Esophagus squamous epithelium (tissue), 4 donors: ENCODE data around the gene COL23A1.

Source experiments
- POLR2A ChIP-seq, 4 donors: fragments of 450-650 bp; IDR thresholded peaks; one replicate each; pipeline ENCODE4 v1.6.1; 2017; ENCODE audit warnings: antibody characterized with exemption in 4 of 4, mild to moderate bottlenecking in 4 of 4, moderate library complexity in 3 of 4
- TF ChIP-seq, protein P1 (sequence below), 6 experiments: fragments of 450-650 bp in 4 of 6; fragments of 200-600 bp in 2 of 6; sonication (generic) in 2 of 6; IDR thresholded peaks; one replicate each; pipeline ENCODE4 v1.5.1; 2016 to 2019; ENCODE audit warnings: antibody characterized with exemption in 6 of 6, mild to moderate bottlenecking in 4 of 6, moderate library complexity in 4 of 6

DNA sequence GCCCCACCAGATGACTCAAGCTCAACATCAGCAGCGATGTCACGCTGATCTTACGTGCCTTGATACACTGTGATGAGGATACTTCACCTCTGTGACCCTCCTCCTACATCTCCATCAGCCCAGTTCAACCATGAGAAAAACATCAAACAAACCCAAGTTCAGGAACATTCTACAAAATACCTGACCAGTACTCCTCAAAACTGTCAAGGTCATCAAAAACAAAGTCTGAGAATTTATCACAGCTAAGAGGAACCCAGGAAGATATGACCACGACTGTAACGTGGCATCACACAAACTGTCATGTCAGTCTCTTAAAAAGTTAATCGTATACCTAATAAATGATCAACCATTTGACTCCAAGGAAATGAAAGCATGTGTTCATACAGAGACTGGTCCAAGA, 90.8 kb downstream of the COL23A1 start:
- TF ChIP-seq, protein P1, sequence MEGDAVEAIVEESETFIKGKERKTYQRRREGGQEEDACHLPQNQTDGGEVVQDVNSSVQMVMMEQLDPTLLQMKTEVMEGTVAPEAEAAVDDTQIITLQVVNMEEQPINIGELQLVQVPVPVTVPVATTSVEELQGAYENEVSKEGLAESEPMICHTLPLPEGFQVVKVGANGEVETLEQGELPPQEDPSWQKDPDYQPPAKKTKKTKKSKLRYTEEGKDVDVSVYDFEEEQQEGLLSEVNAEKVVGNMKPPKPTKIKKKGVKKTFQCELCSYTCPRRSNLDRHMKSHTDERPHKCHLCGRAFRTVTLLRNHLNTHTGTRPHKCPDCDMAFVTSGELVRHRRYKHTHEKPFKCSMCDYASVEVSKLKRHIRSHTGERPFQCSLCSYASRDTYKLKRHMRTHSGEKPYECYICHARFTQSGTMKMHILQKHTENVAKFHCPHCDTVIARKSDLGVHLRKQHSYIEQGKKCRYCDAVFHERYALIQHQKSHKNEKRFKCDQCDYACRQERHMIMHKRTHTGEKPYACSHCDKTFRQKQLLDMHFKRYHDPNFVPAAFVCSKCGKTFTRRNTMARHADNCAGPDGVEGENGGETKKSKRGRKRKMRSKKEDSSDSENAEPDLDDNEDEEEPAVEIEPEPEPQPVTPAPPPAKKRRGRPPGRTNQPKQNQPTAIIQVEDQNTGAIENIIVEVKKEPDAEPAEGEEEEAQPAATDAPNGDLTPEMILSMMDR (IDR thresholded peaks at IDR 0.05): no peak
- no peak for TF ChIP-seq POLR2A (IDR thresholded peaks at IDR 0.05)
